ENCODE results near the gene POU2F3. TPM values are rescaled to one million over a fixed set of nuclear protein-coding genes. Genes with fewer than 3 reads are reported as not detected.

POU2F3 gene
- total RNA-seq, 1 experiment from 2014 or later, result not detected

DNA sequence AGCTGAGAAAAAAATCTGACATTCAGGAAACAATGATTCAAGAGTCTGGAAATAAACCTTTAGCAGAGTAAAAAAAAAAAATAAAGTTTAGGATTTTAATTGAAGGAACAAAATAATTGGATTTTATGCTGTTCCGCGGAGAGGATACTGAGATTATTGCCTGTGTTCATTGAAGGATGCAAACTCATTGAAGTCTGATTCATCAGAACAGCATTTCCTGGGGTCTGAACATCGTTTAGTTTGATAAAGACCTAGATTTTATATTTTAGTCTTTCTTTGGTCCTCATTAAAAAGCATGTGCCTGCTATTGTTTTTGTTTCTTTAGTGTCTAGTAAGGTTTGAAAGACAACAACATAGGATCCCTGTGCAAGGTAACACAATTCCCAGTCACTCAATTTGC is 89.6 kb downstream of the POU2F3 start:
- CTCF ChIA-PET, result no interaction called here
- BruUV-seq (replicated peaks), result no TSS peak

DNA sequence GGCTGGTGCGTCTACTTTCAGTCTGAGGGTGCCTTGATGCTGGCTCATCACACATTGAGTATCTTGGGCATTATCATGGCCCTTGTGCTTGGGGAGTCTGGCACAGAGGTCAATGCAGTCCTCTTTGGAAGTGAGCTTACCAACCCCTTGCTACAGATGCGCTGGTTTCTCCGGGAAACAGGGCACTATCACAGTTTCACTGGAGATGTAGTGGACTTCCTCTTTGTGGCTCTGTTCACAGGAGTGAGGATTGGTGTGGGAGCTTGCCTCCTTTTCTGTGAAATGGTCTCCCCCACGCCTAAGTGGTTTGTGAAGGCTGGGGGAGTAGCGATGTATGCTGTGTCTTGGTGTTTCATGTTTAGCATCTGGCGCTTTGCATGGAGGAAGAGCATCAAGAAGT is 90.1 kb downstream of the POU2F3 start:
- no peak overlapping the region for H3K4me3 ChIP-seq (ENCODE audit: low read depth in 2 of 2, low read length in 2 of 2)
- intact Hi-C loops (cut with micrococcal nuclease; ENCODE audit: unreplicated experiment) (no loop called here), in situ Hi-C loops (cut with HindIII; ENCODE audit: low pct_unique_long_range_greater_than_20kb, low sequenced_read_pairs) (no loop called here)
- DNase-seq (ENCODE audit: low read depth, low spot score) (no peak), ATAC-seq (no peak)
- peaks cover 76% of the 10 kb centered on the region for H3K4me1 ChIP-seq (ENCODE audit: control insufficient read depth, insufficient read depth, low read length)
- ChIA-PET CTCF (no interaction called here), POLR2A (no interaction called here)
- no peaks in the 10 kb centered on the region for H3K27me3 ChIP-seq (ENCODE audit: control insufficient read depth, insufficient read depth, low read length)
- H3K36me3 ChIP-seq (ENCODE audit: control insufficient read depth, insufficient read depth, low read length), result peaks cover 17% of the 10 kb centered on the region
- BruUV-seq (replicated peaks), result no TSS peak
- H3K27ac ChIP-seq (ENCODE audit: low read length), result peak overlapping the region; percentile 98
- H3K9me3 ChIP-seq (ENCODE audit: control insufficient read depth, insufficient read depth, low read depth, low read length), result no peaks in the 10 kb centered on the region
- TF ChIP-seq SIN3A (IDR thresholded peaks at IDR 0.05; ENCODE audit: borderline replicate concordance, insufficient read depth, low read depth, low read length) (no peak), TCF7L2 (IDR thresholded peaks at IDR 0.05; ENCODE audit: low read depth, low read length) (no peak)
- TF ChIP-seq, protein P1, sequence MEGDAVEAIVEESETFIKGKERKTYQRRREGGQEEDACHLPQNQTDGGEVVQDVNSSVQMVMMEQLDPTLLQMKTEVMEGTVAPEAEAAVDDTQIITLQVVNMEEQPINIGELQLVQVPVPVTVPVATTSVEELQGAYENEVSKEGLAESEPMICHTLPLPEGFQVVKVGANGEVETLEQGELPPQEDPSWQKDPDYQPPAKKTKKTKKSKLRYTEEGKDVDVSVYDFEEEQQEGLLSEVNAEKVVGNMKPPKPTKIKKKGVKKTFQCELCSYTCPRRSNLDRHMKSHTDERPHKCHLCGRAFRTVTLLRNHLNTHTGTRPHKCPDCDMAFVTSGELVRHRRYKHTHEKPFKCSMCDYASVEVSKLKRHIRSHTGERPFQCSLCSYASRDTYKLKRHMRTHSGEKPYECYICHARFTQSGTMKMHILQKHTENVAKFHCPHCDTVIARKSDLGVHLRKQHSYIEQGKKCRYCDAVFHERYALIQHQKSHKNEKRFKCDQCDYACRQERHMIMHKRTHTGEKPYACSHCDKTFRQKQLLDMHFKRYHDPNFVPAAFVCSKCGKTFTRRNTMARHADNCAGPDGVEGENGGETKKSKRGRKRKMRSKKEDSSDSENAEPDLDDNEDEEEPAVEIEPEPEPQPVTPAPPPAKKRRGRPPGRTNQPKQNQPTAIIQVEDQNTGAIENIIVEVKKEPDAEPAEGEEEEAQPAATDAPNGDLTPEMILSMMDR (IDR thresholded peaks at IDR 0.05), result no peak
- TF ChIP-seq, protein P2, sequence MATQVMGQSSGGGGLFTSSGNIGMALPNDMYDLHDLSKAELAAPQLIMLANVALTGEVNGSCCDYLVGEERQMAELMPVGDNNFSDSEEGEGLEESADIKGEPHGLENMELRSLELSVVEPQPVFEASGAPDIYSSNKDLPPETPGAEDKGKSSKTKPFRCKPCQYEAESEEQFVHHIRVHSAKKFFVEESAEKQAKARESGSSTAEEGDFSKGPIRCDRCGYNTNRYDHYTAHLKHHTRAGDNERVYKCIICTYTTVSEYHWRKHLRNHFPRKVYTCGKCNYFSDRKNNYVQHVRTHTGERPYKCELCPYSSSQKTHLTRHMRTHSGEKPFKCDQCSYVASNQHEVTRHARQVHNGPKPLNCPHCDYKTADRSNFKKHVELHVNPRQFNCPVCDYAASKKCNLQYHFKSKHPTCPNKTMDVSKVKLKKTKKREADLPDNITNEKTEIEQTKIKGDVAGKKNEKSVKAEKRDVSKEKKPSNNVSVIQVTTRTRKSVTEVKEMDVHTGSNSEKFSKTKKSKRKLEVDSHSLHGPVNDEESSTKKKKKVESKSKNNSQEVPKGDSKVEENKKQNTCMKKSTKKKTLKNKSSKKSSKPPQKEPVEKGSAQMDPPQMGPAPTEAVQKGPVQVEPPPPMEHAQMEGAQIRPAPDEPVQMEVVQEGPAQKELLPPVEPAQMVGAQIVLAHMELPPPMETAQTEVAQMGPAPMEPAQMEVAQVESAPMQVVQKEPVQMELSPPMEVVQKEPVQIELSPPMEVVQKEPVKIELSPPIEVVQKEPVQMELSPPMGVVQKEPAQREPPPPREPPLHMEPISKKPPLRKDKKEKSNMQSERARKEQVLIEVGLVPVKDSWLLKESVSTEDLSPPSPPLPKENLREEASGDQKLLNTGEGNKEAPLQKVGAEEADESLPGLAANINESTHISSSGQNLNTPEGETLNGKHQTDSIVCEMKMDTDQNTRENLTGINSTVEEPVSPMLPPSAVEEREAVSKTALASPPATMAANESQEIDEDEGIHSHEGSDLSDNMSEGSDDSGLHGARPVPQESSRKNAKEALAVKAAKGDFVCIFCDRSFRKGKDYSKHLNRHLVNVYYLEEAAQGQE (IDR thresholded peaks at IDR 0.05; ENCODE audit: insufficient read depth in 1 of 2, low read depth in 2 of 2, low read length in 1 of 2), result no peak

More for the DNA sequence above, 89.6 kb downstream of the POU2F3 start:
- in situ Hi-C loops (cut with HindIII; ENCODE audit: low pct_unique_long_range_greater_than_20kb, low sequenced_read_pairs), result no loop called here
- Histone ChIP-seq H3K27ac (ENCODE audit: low read length) (peak overlapping the region; percentile 98), H3K4me1 (ENCODE audit: control insufficient read depth, insufficient read depth, low read length) (peaks cover 77% of the 10 kb centered on the region), H3K27me3 (ENCODE audit: control insufficient read depth, insufficient read depth, low read length) (no peaks in the 10 kb centered on the region), H3K4me3 (ENCODE audit: low read depth in 2 of 2, low read length in 2 of 2) (no peak overlapping the region), H3K9me3 (ENCODE audit: control insufficient read depth, insufficient read depth, low read depth, low read length) (no peaks in the 10 kb centered on the region), H3K36me3 (ENCODE audit: control insufficient read depth, insufficient read depth, low read length) (peaks cover 17% of the 10 kb centered on the region)
- intact Hi-C loops (cut with micrococcal nuclease; ENCODE audit: unreplicated experiment), result no loop called here
- DNase-seq (ENCODE audit: low read depth, low spot score) (no peak), ATAC-seq (no peak)
- TF ChIP-seq TCF7L2 (IDR thresholded peaks at IDR 0.05; ENCODE audit: low read depth, low read length) (no peak), POLR2AphosphoS5 (IDR thresholded peaks at IDR 0.05; ENCODE audit: low read depth, low read length) (no peak), SIN3A (IDR thresholded peaks at IDR 0.05; ENCODE audit: borderline replicate concordance, insufficient read depth, low read depth, low read length) (no peak)
- TF ChIP-seq, protein P1 (IDR thresholded peaks at IDR 0.05), result no peak
- TF ChIP-seq, protein P2 (IDR thresholded peaks at IDR 0.05; ENCODE audit: insufficient read depth in 1 of 2, low read depth in 2 of 2, low read length in 1 of 2), result no peak
- POLR2A ChIA-PET, result interaction anchor here (0.6 kb wide), 1 partner anchor 164 kb away, joined by 4 read pairs; no protein-coding TSS in a partner anchor
